Measurements from ENCODE around the gene COPZ1. TPM values are rescaled to one million over a fixed set of nuclear protein-coding genes. Genes with fewer than 3 reads are reported as not detected.
"Not testable (repeated sequence)": the region's sequence is repeated elsewhere in the genome, so short reads cannot be mapped to it uniquely, and the experiment has no call there.

Gene COPZ1
- polyA plus RNA-seq, 1 donor from 2014 or later, result 135 TPM

- Mint-ChIP-seq H3K9me3 (no peaks in the 10 kb centered on the region), H3K27me3 (peaks cover 52% of the 10 kb centered on the region), H3K4me1 (peaks cover 27 to 29% (median 28%) of the 10 kb centered on the region in 3 donors)
Measured at GRCh38 chr12:54301428-54302048, 23.4 kb upstream of the COPZ1 start.

GRCh38 chr12:54303640-54304039, 21.3 kb upstream of the COPZ1 start:
- Mint-ChIP-seq H3K4me3 (peak overlapping the region in 2 of 4 donors; percentile 19 to 64), H3K4me1 (peaks cover 23 to 26% (median 26%) of the 10 kb centered on the region in 3 donors), H3K27me3 (peaks cover 51% of the 10 kb centered on the region), H3K27ac (no peak overlapping the region), H3K9me3 (no peaks in the 10 kb centered on the region), H3K36me3 (no peaks in the 10 kb centered on the region)

More at GRCh38 chr12:54301428-54302048, 23.4 kb upstream of the COPZ1 start:
- Mint-ChIP-seq H3K36me3 (no peaks in the 10 kb centered on the region), H3K4me3 (peak overlapping the region in 1 of 4 donors; percentile 46), H3K27ac (no peak overlapping the region)

- peak overlapping the region in 2 of 4 donors; percentile 64 to 83 for H3K4me3 Mint-ChIP-seq
- no peaks in the 10 kb centered on the region for H3K36me3 Mint-ChIP-seq
- no peak overlapping the region for H3K27ac Mint-ChIP-seq
- peaks cover 23 to 26% (median 26%) of the 10 kb centered on the region in 3 donors for H3K4me1 Mint-ChIP-seq
- H3K9me3 Mint-ChIP-seq, result no peaks in the 10 kb centered on the region
- peaks cover 45% of the 10 kb centered on the region for H3K27me3 Mint-ChIP-seq
Measured at GRCh38 chr12:54304187-54304810, 20.6 kb upstream of the COPZ1 start.

- Mint-ChIP-seq H3K9me3 (no peaks in the 10 kb centered on the region), H3K27me3 (peaks cover 24% of the 10 kb centered on the region), H3K27ac (no peak overlapping the region), H3K36me3 (no peaks in the 10 kb centered on the region), H3K4me3 (no peak overlapping the region), H3K4me1 (peaks cover 20 to 23% (median 22%) of the 10 kb centered on the region in 3 donors)
Measured at GRCh38 chr12:54306925-54307741, 17.8 kb upstream of the COPZ1 start.

GRCh38 chr12:54311051-54311450, 13.9 kb upstream of the COPZ1 start:
- no peak overlapping the region for H3K27ac Mint-ChIP-seq
- H3K4me1 Mint-ChIP-seq, result peaks cover 0 to 4% (median 2%) of the 10 kb centered on the region in 3 donors
- no peak overlapping the region for H3K4me3 Mint-ChIP-seq
- peaks cover 3% of the 10 kb centered on the region for H3K36me3 Mint-ChIP-seq
- H3K27me3 Mint-ChIP-seq, result peaks cover 12% of the 10 kb centered on the region
- H3K9me3 Mint-ChIP-seq, result no peaks in the 10 kb centered on the region

GRCh38 chr12:54312309-54312708, 12.6 kb upstream of the COPZ1 start:
- not testable (repeated sequence) for H3K36me3 Mint-ChIP-seq, H3K27me3 Mint-ChIP-seq, H3K4me3 Mint-ChIP-seq, H3K27ac Mint-ChIP-seq, H3K4me1 Mint-ChIP-seq, H3K9me3 Mint-ChIP-seq

- Mint-ChIP-seq H3K4me3 (no peak overlapping the region), H3K9me3 (no peaks in the 10 kb centered on the region), H3K4me1 (peaks cover 7 to 14% (median 9%) of the 10 kb centered on the region in 3 donors), H3K36me3 (peaks cover 1% of the 10 kb centered on the region), H3K27me3 (no peaks in the 10 kb centered on the region), H3K27ac (no peak overlapping the region)
Measured at GRCh38 chr12:54321363-54321762, 3.6 kb upstream of the COPZ1 start.

- Mint-ChIP-seq H3K4me3 (peak overlapping the region; percentile 97 to 100 (median 99)), H3K27ac (peak overlapping the region; percentile 88 to 100 (median 99)), H3K4me1 (peaks cover 15 to 26% (median 20%) of the 10 kb centered on the region in 3 donors)
- not testable (repeated sequence) for H3K9me3 Mint-ChIP-seq, H3K36me3 Mint-ChIP-seq, H3K27me3 Mint-ChIP-seq
Measured at GRCh38 chr12:54325442-54326109, 645 bp downstream of the COPZ1 start.

- Mint-ChIP-seq H3K9me3 (no peaks in the 10 kb centered on the region), H3K27me3 (no peaks in the 10 kb centered on the region), H3K36me3 (peaks cover 1% of the 10 kb centered on the region), H3K4me1 (peaks cover 18 to 33% (median 18%) of the 10 kb centered on the region in 3 donors), H3K27ac (peak overlapping the region in 2 of 3 donors; percentile 22 to 31), H3K4me3 (peak overlapping the region in 1 of 4 donors; percentile 37)
Measured at GRCh38 chr12:54328595-54329337, 3.8 kb downstream of the COPZ1 start.

- peak overlapping the region in 1 of 4 donors; percentile 37 for H3K4me3 Mint-ChIP-seq
- peaks cover 14 to 31% (median 16%) of the 10 kb centered on the region in 3 donors for H3K4me1 Mint-ChIP-seq
- peaks cover 1% of the 10 kb centered on the region for H3K36me3 Mint-ChIP-seq
- peak overlapping the region in 1 of 3 donors; percentile 31 for H3K27ac Mint-ChIP-seq
- no peaks in the 10 kb centered on the region for H3K9me3 Mint-ChIP-seq
- no peaks in the 10 kb centered on the region for H3K27me3 Mint-ChIP-seq
Measured at GRCh38 chr12:54329759-54330158, 4.8 kb downstream of the COPZ1 start.

GRCh38 chr12:54330442-54330841, 5.5 kb downstream of the COPZ1 start:
- H3K27me3 Mint-ChIP-seq, result no peaks in the 10 kb centered on the region
- H3K4me3 Mint-ChIP-seq, result no peak overlapping the region
- H3K4me1 Mint-ChIP-seq, result peaks cover 9 to 25% (median 10%) of the 10 kb centered on the region in 3 donors
- H3K27ac Mint-ChIP-seq, result no peak overlapping the region
- H3K36me3 Mint-ChIP-seq, result no peaks in the 10 kb centered on the region
- H3K9me3 Mint-ChIP-seq, result no peaks in the 10 kb centered on the region

- no peaks in the 10 kb centered on the region for H3K27me3 Mint-ChIP-seq
- H3K9me3 Mint-ChIP-seq, result no peaks in the 10 kb centered on the region
- no peak overlapping the region for H3K27ac Mint-ChIP-seq
- H3K36me3 Mint-ChIP-seq, result no peaks in the 10 kb centered on the region
- H3K4me1 Mint-ChIP-seq, result peaks cover 5 to 25% (median 9%) of the 10 kb centered on the region in 3 donors
- H3K4me3 Mint-ChIP-seq, result no peak overlapping the region
Measured at GRCh38 chr12:54331461-54331860, 6.5 kb downstream of the COPZ1 start.

- Mint-ChIP-seq H3K9me3 (no peaks in the 10 kb centered on the region), H3K27me3 (no peaks in the 10 kb centered on the region), H3K36me3 (no peaks in the 10 kb centered on the region), H3K4me1 (peaks cover 5 to 24% (median 7%) of the 10 kb centered on the region in 3 donors), H3K4me3 (no peak overlapping the region), H3K27ac (no peak overlapping the region)
Measured at GRCh38 chr12:54333420-54334034, 8.6 kb downstream of the COPZ1 start.

Measured in IgD-negative memory B cell (primary cell).